Testis (tissue), 2 donors: ENCODE data around the gene MAP3K3.

Source experiments
- POLR2A ChIP-seq: fragments of 450-650 bp; IDR thresholded peaks from one replicate; pipeline ENCODE4 v1.6.1; 2017; ENCODE audit warnings: antibody characterized with exemption, mild to moderate bottlenecking, moderate library complexity
- TF ChIP-seq, protein P1 (sequence below), 3 experiments: fragments of 450-650 bp in 2 of 3; fragments of 200-600 bp in 1 of 3; sonication (generic) in 1 of 3; IDR thresholded peaks; one replicate each; pipeline ENCODE4 v1.5.1; 2016 to 2019; ENCODE audit warnings: antibody characterized with exemption in 3 of 3, mild to moderate bottlenecking in 2 of 3, moderate library complexity in 1 of 3

DNA sequence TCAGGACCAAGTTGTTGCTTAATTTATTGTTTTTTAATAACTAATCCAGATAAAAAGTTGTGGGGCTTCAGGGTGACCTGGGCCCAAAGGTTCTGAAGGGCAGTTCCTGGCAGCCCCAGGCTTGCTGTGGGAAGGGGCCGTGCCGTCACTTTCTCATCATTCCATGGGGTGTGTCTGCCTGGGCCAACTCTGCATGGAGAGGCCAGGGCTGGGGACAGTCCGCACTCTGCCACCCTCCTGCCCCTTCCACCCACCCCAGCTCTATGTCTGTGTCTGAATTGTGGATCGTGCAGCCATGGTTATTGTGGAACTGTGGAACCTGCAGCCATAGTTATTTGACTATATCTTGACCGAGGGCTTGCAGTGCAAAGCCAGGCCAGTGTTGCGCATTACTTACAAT, 73.7 kb downstream of the MAP3K3 start:
- TF ChIP-seq, protein P1, sequence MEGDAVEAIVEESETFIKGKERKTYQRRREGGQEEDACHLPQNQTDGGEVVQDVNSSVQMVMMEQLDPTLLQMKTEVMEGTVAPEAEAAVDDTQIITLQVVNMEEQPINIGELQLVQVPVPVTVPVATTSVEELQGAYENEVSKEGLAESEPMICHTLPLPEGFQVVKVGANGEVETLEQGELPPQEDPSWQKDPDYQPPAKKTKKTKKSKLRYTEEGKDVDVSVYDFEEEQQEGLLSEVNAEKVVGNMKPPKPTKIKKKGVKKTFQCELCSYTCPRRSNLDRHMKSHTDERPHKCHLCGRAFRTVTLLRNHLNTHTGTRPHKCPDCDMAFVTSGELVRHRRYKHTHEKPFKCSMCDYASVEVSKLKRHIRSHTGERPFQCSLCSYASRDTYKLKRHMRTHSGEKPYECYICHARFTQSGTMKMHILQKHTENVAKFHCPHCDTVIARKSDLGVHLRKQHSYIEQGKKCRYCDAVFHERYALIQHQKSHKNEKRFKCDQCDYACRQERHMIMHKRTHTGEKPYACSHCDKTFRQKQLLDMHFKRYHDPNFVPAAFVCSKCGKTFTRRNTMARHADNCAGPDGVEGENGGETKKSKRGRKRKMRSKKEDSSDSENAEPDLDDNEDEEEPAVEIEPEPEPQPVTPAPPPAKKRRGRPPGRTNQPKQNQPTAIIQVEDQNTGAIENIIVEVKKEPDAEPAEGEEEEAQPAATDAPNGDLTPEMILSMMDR (IDR thresholded peaks at IDR 0.05), result no peak
- TF ChIP-seq POLR2A, result no peak
